DOHH2 (cell line): Measurements from ENCODE around the gene ACAT1.

ENCODE experiments used
- H3F3A ChIP-seq: fragments of 200-600 bp; sonication (generic), shearing (Covaris generic); 2 replicates; pipeline ENCODE4 v1.6.0; 2016; ENCODE audit warnings: antibody characterized with exemption, mild to moderate bottlenecking; ENCODE audit not compliant: control insufficient read depth, insufficient read depth
- H3K27ac ChIP-seq: fragments of 200-600 bp; sonication (generic); 2 replicates; pipeline ENCODE4 v1.5.1; 2014; ENCODE audit warnings: low read depth, mild to moderate bottlenecking, low read length, moderate library complexity
- H3K27me3 ChIP-seq: fragments of 200-600 bp; sonication (generic); 2 replicates; pipeline ENCODE4 v1.6.1; 2014; ENCODE audit warnings: mild to moderate bottlenecking, low read length, mixed read lengths; ENCODE audit not compliant: control insufficient read depth
- H3K36me3 ChIP-seq: fragments of 200-600 bp; sonication (generic); 2 replicates; pipeline ENCODE4 v1.6.1; 2014; ENCODE audit warnings: mild to moderate bottlenecking, low read length, moderate library complexity, mixed read lengths; ENCODE audit not compliant: control insufficient read depth
- H3K4me1 ChIP-seq: fragments of 200-600 bp; sonication (generic); 2 replicates; pipeline ENCODE4 v1.6.1; 2014; ENCODE audit warnings: mild to moderate bottlenecking, low read length, mixed read lengths; ENCODE audit not compliant: control insufficient read depth
- H3K4me2 ChIP-seq: fragments of 200-600 bp; sonication (generic); 2 replicates; pipeline ENCODE4 v1.6.0; 2014; ENCODE audit warnings: mild to moderate bottlenecking, low read length, moderate library complexity
- H3K4me3 ChIP-seq: fragments of 200-600 bp; sonication (generic); 2 replicates; pipeline ENCODE4 v1.5.1; 2014; ENCODE audit warnings: mild to moderate bottlenecking, low read length, mixed read lengths
- H3K79me2 ChIP-seq: fragments of 200-600 bp; sonication (generic); 2 replicates; pipeline ENCODE4 v1.6.1; 2014; ENCODE audit warnings: mild to moderate bottlenecking, low read length, mixed read lengths; ENCODE audit not compliant: control insufficient read depth
- H3K9me2 ChIP-seq: fragments of 200-600 bp; sonication (generic); replicated peaks from 2 replicates; pipeline ENCODE4 v1.6.1; 2014; ENCODE audit warnings: mild to moderate bottlenecking, low read length, mixed read lengths; ENCODE audit not compliant: control insufficient read depth
- H3K9me3 ChIP-seq: fragments of 200-600 bp; sonication (generic); 2 replicates; pipeline ENCODE4 v1.6.1; 2014; ENCODE audit warnings: antibody characterized with exemption, low read length, mixed read lengths; ENCODE audit not compliant: control insufficient read depth, insufficient read depth
- H4K20me1 ChIP-seq: fragments of 200-600 bp; sonication (generic); 2 replicates; pipeline ENCODE4 v1.6.0; 2014; ENCODE audit warnings: low read depth, mild to moderate bottlenecking, antibody characterized with exemption, low read length, moderate library complexity; ENCODE audit not compliant: control insufficient read depth, insufficient read depth
- EZH2phosphoT487 ChIP-seq: fragments of 200-600 bp; sonication (generic); IDR thresholded peaks from 2 replicates; pipeline ENCODE4 v1.6.1; 2017; ENCODE audit warnings: borderline replicate concordance, mild to moderate bottlenecking, antibody characterized with exemption, low read length, moderate library complexity, mixed read lengths
- TF ChIP-seq, protein P1 (sequence below): fragments of 200-600 bp; sonication (generic); IDR thresholded peaks from one replicate; pipeline ENCODE4 v1.5.1; 2014; ENCODE audit warnings: antibody characterized with exemption, mild to moderate bottlenecking, low read depth, low read length; ENCODE audit not compliant: poor library complexity, severe bottlenecking

Gene ACAT1

GRCh38 chr11:108092134-108092533 lies 29.2 kb upstream of the ACAT1 start:
- Histone ChIP-seq H3K9me3 (no peaks in the 10 kb centered on the region), H3F3A (no peaks in the 10 kb centered on the region), H3K79me2 (no peaks in the 10 kb centered on the region), H3K9me2 (no peaks in the 10 kb centered on the region), H3K27ac (no peak overlapping the region), H3K4me2 (no peak overlapping the region), H3K36me3 (peaks cover 28% of the 10 kb centered on the region), H3K27me3 (no peaks in the 10 kb centered on the region), H3K4me3 (no peak overlapping the region), H4K20me1 (no peaks in the 10 kb centered on the region), H3K4me1 (no peaks in the 10 kb centered on the region)
- TF ChIP-seq, protein P1, sequence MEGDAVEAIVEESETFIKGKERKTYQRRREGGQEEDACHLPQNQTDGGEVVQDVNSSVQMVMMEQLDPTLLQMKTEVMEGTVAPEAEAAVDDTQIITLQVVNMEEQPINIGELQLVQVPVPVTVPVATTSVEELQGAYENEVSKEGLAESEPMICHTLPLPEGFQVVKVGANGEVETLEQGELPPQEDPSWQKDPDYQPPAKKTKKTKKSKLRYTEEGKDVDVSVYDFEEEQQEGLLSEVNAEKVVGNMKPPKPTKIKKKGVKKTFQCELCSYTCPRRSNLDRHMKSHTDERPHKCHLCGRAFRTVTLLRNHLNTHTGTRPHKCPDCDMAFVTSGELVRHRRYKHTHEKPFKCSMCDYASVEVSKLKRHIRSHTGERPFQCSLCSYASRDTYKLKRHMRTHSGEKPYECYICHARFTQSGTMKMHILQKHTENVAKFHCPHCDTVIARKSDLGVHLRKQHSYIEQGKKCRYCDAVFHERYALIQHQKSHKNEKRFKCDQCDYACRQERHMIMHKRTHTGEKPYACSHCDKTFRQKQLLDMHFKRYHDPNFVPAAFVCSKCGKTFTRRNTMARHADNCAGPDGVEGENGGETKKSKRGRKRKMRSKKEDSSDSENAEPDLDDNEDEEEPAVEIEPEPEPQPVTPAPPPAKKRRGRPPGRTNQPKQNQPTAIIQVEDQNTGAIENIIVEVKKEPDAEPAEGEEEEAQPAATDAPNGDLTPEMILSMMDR = no peak
- TF ChIP-seq EZH2phosphoT487 = no peak

DNA sequence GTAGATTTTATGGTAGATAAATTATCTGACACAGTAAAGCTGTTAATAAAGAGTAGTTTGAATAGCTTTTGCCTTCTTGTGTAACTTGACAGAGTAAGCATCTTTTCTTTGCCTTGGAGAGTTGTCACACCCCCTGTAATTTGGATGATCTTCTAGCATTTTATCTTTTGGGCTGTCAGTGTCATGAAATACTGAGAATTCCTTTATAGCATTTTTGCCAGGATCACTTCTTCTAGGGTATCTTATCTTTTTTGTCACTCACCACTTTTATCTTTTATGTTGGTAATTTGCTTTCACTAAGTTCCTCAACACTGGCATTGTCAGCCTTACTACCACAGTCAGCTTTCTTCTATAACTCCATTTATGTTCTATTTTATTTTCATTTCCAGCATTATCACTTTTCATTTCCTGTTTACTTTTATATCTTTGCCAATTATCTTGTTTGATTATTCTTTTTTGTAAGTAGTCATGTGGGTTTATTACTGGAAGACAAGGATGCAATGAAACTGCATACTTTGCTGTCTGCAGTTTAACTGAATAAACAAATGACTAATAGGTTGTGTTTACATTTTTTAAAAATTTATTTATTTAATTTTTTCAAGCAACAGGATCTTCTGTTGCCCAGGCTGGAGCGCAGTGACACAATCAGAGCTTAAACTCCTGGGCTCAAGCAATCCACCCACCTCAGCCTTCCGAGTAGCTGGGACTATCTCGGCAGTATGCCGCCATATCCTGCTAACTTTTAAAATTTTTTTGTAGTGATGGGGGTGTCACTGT lies 28.1 kb upstream of the ACAT1 start:
- no peak for TF ChIP-seq EZH2phosphoT487
- TF ChIP-seq, protein P1 = no peak

DNA sequence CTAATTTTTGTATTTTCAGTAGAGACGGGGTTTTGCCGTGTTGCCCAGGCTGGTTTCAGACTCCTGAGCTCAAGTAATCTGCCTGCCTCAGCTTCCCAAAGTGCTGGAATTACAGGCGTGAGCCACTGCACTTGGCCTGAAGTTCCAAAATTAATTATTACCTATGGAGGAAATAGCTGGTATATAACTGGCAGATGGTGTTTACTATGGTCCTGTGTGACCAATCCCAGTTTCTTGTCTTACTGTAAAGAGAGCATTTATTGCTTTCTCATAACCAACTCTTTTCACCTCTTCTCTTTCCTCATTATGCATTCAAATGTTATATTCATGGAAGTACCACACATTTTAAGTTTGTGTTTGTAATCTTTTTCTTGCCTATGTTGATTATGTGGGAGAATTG lies 24.2 kb upstream of the ACAT1 start:
- H3K4me2 ChIP-seq = no peak overlapping the region
- no peak overlapping the region for H3K27ac ChIP-seq
- no peaks in the 10 kb centered on the region for H3K79me2 ChIP-seq
- H3K4me1 ChIP-seq = no peaks in the 10 kb centered on the region
- H3K4me3 ChIP-seq = no peak overlapping the region
- no peaks in the 10 kb centered on the region for H4K20me1 ChIP-seq
- H3K27me3 ChIP-seq = no peaks in the 10 kb centered on the region
- H3F3A ChIP-seq = no peaks in the 10 kb centered on the region
- H3K9me2 ChIP-seq = no peaks in the 10 kb centered on the region
- no peaks in the 10 kb centered on the region for H3K9me3 ChIP-seq
- TF ChIP-seq EZH2phosphoT487 = no peak
- TF ChIP-seq, protein P1 = no peak
- H3K36me3 ChIP-seq = peaks cover 33% of the 10 kb centered on the region

More for the DNA sequence above, 28.1 kb upstream of the ACAT1 start:
- H3K9me2 ChIP-seq = no peaks in the 10 kb centered on the region
- H3F3A ChIP-seq = no peaks in the 10 kb centered on the region
- H3K27ac ChIP-seq = no peak overlapping the region
- H4K20me1 ChIP-seq = no peaks in the 10 kb centered on the region
- H3K9me3 ChIP-seq = no peaks in the 10 kb centered on the region
- no peaks in the 10 kb centered on the region for H3K4me1 ChIP-seq
- H3K4me2 ChIP-seq = no peak overlapping the region
- H3K27me3 ChIP-seq = no peaks in the 10 kb centered on the region
- H3K4me3 ChIP-seq = no peak overlapping the region
- H3K36me3 ChIP-seq = peaks cover 35% of the 10 kb centered on the region
- H3K79me2 ChIP-seq = no peaks in the 10 kb centered on the region
